ENCODE measurements around the gene DNAAF3.
A peak's percentile ranks its signal among the peaks of the same experiment; 100 is the strongest.

DNAAF3 gene

GRCh38 chr19:55165952-55166529 lies 372 bp downstream of the DNAAF3 start:
- peak; percentile 73 for DNase-seq
- H3K27me3 ChIP-seq (replicated peaks), result peaks cover 13% of the 10 kb centered on the region

GRCh38 chr19:55161571-55162322 lies 4.7 kb downstream of the DNAAF3 start:
- no peak for TF ChIP-seq CTCF (IDR thresholded peaks at IDR 0.05; ENCODE audit: low read depth, low read length, missing control alignments)
- H3K4me3 ChIP-seq (ENCODE audit: low read depth, low read length), result no peak overlapping the region
- H3K27ac ChIP-seq, result no peak overlapping the region
- no peak for DNase-seq
- no peaks in the 10 kb centered on the region for H3K36me3 ChIP-seq (replicated peaks)
- in situ Hi-C loops (cut with HindIII; ENCODE audit: low pct_ligation_motif_present, low sequenced_read_pairs), result no loop called here
- H3K27me3 ChIP-seq (replicated peaks), result peaks cover 14% of the 10 kb centered on the region

More at GRCh38 chr19:55165952-55166529, 372 bp downstream of the DNAAF3 start:
- Histone ChIP-seq H3K4me3 (ENCODE audit: low read depth, low read length) (peak overlapping the region; percentile 60), H3K36me3 (replicated peaks) (no peaks in the 10 kb centered on the region), H3K27ac (no peak overlapping the region)
- in situ Hi-C loops (cut with HindIII; ENCODE audit: low pct_ligation_motif_present, low sequenced_read_pairs), result no loop called here
- peak; percentile 80 for TF ChIP-seq CTCF (IDR thresholded peaks at IDR 0.05; ENCODE audit: low read depth, low read length, missing control alignments)

GRCh38 chr19:55160986-55161365 lies 5.4 kb downstream of the DNAAF3 start:
- in situ Hi-C loops (cut with HindIII; ENCODE audit: low pct_ligation_motif_present, low sequenced_read_pairs), result no loop called here
- no peak for TF ChIP-seq CTCF (IDR thresholded peaks at IDR 0.05; ENCODE audit: low read depth, low read length, missing control alignments)
- no peak overlapping the region for H3K4me3 ChIP-seq (ENCODE audit: low read depth, low read length)
- no peaks in the 10 kb centered on the region for H3K36me3 ChIP-seq (replicated peaks)
- no peak overlapping the region for H3K27ac ChIP-seq
- H3K27me3 ChIP-seq (replicated peaks), result peaks cover 14% of the 10 kb centered on the region
- DNase-seq, result no peak

- no peak overlapping the region for H3K4me3 ChIP-seq (ENCODE audit: low read depth, low read length)
- peak; percentile 97 for TF ChIP-seq CTCF (IDR thresholded peaks at IDR 0.05; ENCODE audit: low read depth, low read length, missing control alignments)
- H3K36me3 ChIP-seq (replicated peaks), result no peaks in the 10 kb centered on the region
- in situ Hi-C loops (cut with HindIII; ENCODE audit: low pct_ligation_motif_present, low sequenced_read_pairs), result no loop called here
- peaks cover 14% of the 10 kb centered on the region for H3K27me3 ChIP-seq (replicated peaks)
- no peak overlapping the region for H3K27ac ChIP-seq
- DNase-seq, result peak; percentile 82
Observed at GRCh38 chr19:55160128-55160985, 6.1 kb downstream of the DNAAF3 start.

GRCh38 chr19:55158848-55159749 lies 7.3 kb downstream of the DNAAF3 start:
- Histone ChIP-seq H3K27me3 (replicated peaks) (peaks cover 14% of the 10 kb centered on the region), H3K36me3 (replicated peaks) (no peaks in the 10 kb centered on the region), H3K4me3 (ENCODE audit: low read depth, low read length) (no peak overlapping the region), H3K27ac (no peak overlapping the region)
- no peak for TF ChIP-seq CTCF (IDR thresholded peaks at IDR 0.05; ENCODE audit: low read depth, low read length, missing control alignments)
- DNase-seq, result peak; percentile 12
- in situ Hi-C loops (cut with HindIII; ENCODE audit: low pct_ligation_motif_present, low sequenced_read_pairs), result no loop called here

Measured in brain microvascular endothelial cell (primary cell).